ENCODE data around the gene AP5Z1.
"Not testable (repeated sequence)": the region's sequence is repeated elsewhere in the genome, so short reads cannot be mapped to it uniquely, and the experiment has no call there.

Gene AP5Z1

GRCh38 chr7:4789194-4790077 is 14.0 kb downstream of the AP5Z1 start:
- Histone ChIP-seq H3K4me3 (ENCODE audit: low read length) (no peak overlapping the region), H3K27ac (ENCODE audit: low read length) (no peak overlapping the region), H3K27me3 (ENCODE audit: control insufficient read depth, insufficient read depth, low read length) (no peaks in the 10 kb centered on the region), H3K4me1 (ENCODE audit: control insufficient read depth, insufficient read depth, low read length) (no peaks in the 10 kb centered on the region), H3K9me3 (ENCODE audit: control insufficient read depth, insufficient read depth, low read length) (no peaks in the 10 kb centered on the region), H3K36me3 (ENCODE audit: control insufficient read depth, insufficient read depth, low read length) (peaks cover 25% of the 10 kb centered on the region)
- DNase-seq (ENCODE audit: low read depth, low spot score): no peak
- WGBS (ENCODE audit: insufficient coverage, insufficient read length): no CpG with 5 or more reads among the region's 26 CpGs

- H3K9me3 ChIP-seq (ENCODE audit: control insufficient read depth, insufficient read depth, low read length): no peaks in the 10 kb centered on the region
- no peak for DNase-seq (ENCODE audit: low read depth, low spot score)
- H3K27me3 ChIP-seq (ENCODE audit: control insufficient read depth, insufficient read depth, low read length): no peaks in the 10 kb centered on the region
- H3K4me1 ChIP-seq (ENCODE audit: control insufficient read depth, insufficient read depth, low read length): no peaks in the 10 kb centered on the region
- H3K4me3 ChIP-seq (ENCODE audit: low read length): no peak overlapping the region
- peaks cover 21% of the 10 kb centered on the region for H3K36me3 ChIP-seq (ENCODE audit: control insufficient read depth, insufficient read depth, low read length)
- no peak overlapping the region for H3K27ac ChIP-seq (ENCODE audit: low read length)
- WGBS (ENCODE audit: insufficient coverage, insufficient read length): no CpG with 5 or more reads among the region's 9 CpGs
Measured at GRCh38 chr7:4790078-4790465, 14.6 kb downstream of the AP5Z1 start.

- DNase-seq (ENCODE audit: low read depth, low spot score): no peak
- WGBS (ENCODE audit: insufficient coverage, insufficient read length): no CpG with 5 or more reads among the region's 24 CpGs
- H3K9me3 ChIP-seq (ENCODE audit: control insufficient read depth, insufficient read depth, low read length): no peaks in the 10 kb centered on the region
- no peaks in the 10 kb centered on the region for H3K27me3 ChIP-seq (ENCODE audit: control insufficient read depth, insufficient read depth, low read length)
- H3K36me3 ChIP-seq (ENCODE audit: control insufficient read depth, insufficient read depth, low read length): peaks cover 17% of the 10 kb centered on the region
- no peaks in the 10 kb centered on the region for H3K4me1 ChIP-seq (ENCODE audit: control insufficient read depth, insufficient read depth, low read length)
- H3K27ac ChIP-seq (ENCODE audit: low read length): no peak overlapping the region
- no peak overlapping the region for H3K4me3 ChIP-seq (ENCODE audit: low read length)
Measured at GRCh38 chr7:4790516-4790991, 15.1 kb downstream of the AP5Z1 start.

GRCh38 chr7:4791101-4791737 is 15.8 kb downstream of the AP5Z1 start:
- DNase-seq (ENCODE audit: low read depth, low spot score): no peak
- Histone ChIP-seq H3K4me3 (ENCODE audit: low read length) (no peak overlapping the region), H3K27me3 (ENCODE audit: control insufficient read depth, insufficient read depth, low read length) (no peaks in the 10 kb centered on the region), H3K9me3 (ENCODE audit: control insufficient read depth, insufficient read depth, low read length) (no peaks in the 10 kb centered on the region), H3K4me1 (ENCODE audit: control insufficient read depth, insufficient read depth, low read length) (no peaks in the 10 kb centered on the region), H3K36me3 (ENCODE audit: control insufficient read depth, insufficient read depth, low read length) (peaks cover 13% of the 10 kb centered on the region), H3K27ac (ENCODE audit: low read length) (no peak overlapping the region)
- WGBS (ENCODE audit: insufficient coverage, insufficient read length): no CpG with 5 or more reads among the region's 25 CpGs

DNA sequence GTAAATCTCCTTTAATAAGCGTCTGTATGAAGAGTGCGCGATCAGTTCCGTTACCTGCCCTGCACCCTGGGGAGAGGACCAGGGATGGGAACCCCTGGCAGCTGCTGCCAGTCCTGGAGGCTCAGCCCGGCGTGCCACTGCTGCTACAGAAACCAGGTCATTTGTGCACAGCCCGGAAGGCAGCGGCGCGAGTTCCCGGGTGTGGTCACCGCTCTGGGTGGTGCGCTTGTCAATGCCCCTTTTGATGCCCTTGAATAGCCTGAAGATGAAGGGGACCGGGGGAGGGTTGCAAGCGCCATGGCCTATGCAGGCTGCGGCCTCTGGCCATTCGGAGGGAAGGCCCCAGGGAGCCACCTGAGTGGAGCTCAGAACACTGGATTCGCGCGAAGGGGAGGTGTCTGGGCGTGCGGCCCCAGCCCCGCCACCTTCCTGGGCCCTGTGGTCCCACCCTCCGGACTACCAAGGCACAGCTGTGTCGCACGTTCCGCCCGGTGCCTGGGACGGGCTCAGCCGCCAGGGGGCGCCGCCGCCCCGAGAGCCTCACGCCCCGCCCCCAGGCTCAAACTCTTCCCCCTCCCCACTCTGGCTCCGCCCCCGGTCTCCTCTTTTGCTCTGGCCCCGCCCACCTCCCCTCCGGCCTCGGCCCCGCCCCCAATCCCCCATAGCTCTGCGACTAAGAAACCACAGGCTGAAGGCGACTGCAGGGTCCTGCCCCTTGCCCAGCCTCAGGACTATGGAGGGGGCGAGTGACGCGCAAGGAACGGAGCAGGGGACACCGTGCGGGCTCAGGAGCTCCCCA is 16.5 kb downstream of the AP5Z1 start:
- peak; percentile 37 for DNase-seq (ENCODE audit: low read depth, low spot score)
- Histone ChIP-seq H3K4me3 (ENCODE audit: low read length) (peak overlapping the region; percentile 30; the same call in 1 of the 2 replicates), H3K36me3 (ENCODE audit: control insufficient read depth, insufficient read depth, low read length) (peaks cover 11% of the 10 kb centered on the region), H3K27me3 (ENCODE audit: control insufficient read depth, insufficient read depth, low read length) (no peaks in the 10 kb centered on the region), H3K9me3 (ENCODE audit: control insufficient read depth, insufficient read depth, low read length) (no peaks in the 10 kb centered on the region), H3K4me1 (ENCODE audit: control insufficient read depth, insufficient read depth, low read length) (no peaks in the 10 kb centered on the region), H3K27ac (ENCODE audit: low read length) (no peak overlapping the region)
- no CpG with 5 or more reads among the region's 50 CpGs for WGBS (ENCODE audit: insufficient coverage, insufficient read length)

DNA sequence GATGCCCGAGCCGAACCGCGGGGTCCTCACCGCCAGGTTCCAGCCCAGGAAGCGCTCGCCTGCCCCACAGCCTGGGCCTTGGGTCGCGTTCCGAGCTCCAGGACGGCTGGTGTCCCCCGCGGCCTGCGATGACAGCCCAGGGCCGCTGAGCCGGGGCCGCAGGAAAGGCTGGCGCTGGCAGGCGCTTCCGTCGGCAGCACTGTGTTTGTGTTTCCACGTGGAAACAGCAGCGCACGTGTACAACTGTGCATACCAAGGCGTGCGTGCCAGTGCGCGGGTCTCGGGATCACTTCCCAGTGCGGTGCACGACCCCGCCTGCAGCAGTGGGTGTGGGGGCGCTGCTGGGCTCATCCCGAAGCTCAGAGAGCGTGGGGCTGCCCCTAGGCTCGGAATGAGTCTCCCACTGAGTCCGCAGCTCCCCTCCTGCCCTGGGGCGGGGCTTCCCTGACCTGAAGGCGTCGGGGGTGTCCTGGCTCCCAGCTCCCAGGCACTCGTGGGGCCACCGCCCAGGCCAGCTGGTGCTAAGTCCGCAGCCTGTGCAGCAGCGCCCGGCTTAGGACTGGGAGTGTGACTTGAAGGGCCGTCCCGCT is 17.2 kb downstream of the AP5Z1 start:
- Histone ChIP-seq H3K9me3 (ENCODE audit: control insufficient read depth, insufficient read depth, low read length) (no peaks in the 10 kb centered on the region), H3K36me3 (ENCODE audit: control insufficient read depth, insufficient read depth, low read length) (peaks cover 8% of the 10 kb centered on the region), H3K4me3 (ENCODE audit: low read length) (peak overlapping the region; percentile 30; the same call in 1 of the 2 replicates), H3K4me1 (ENCODE audit: control insufficient read depth, insufficient read depth, low read length) (no peaks in the 10 kb centered on the region), H3K27ac (ENCODE audit: low read length) (no peak overlapping the region), H3K27me3 (ENCODE audit: control insufficient read depth, insufficient read depth, low read length) (no peaks in the 10 kb centered on the region)
- no peak for DNase-seq (ENCODE audit: low read depth, low spot score)
- no CpG with 5 or more reads among the region's 47 CpGs for WGBS (ENCODE audit: insufficient coverage, insufficient read length)

GRCh38 chr7:4793385-4793993 is 18.1 kb downstream of the AP5Z1 start:
- not testable (repeated sequence) for H3K4me3 ChIP-seq (ENCODE audit: low read length); H3K36me3 ChIP-seq (ENCODE audit: control insufficient read depth, insufficient read depth, low read length); H3K27ac ChIP-seq (ENCODE audit: low read length); DNase-seq (ENCODE audit: low read depth, low spot score); H3K27me3 ChIP-seq (ENCODE audit: control insufficient read depth, insufficient read depth, low read length); H3K4me1 ChIP-seq (ENCODE audit: control insufficient read depth, insufficient read depth, low read length); H3K9me3 ChIP-seq (ENCODE audit: control insufficient read depth, insufficient read depth, low read length)
- no CpG with 5 or more reads among the region's 30 CpGs for WGBS (ENCODE audit: insufficient coverage, insufficient read length)

- not testable (repeated sequence) for H3K9me3 ChIP-seq (ENCODE audit: control insufficient read depth, insufficient read depth, low read length); H3K36me3 ChIP-seq (ENCODE audit: control insufficient read depth, insufficient read depth, low read length)
- no CpG with 5 or more reads among the region's 14 CpGs for WGBS (ENCODE audit: insufficient coverage, insufficient read length)
Measured at GRCh38 chr7:4794171-4794570, 18.7 kb downstream of the AP5Z1 start.

DNA sequence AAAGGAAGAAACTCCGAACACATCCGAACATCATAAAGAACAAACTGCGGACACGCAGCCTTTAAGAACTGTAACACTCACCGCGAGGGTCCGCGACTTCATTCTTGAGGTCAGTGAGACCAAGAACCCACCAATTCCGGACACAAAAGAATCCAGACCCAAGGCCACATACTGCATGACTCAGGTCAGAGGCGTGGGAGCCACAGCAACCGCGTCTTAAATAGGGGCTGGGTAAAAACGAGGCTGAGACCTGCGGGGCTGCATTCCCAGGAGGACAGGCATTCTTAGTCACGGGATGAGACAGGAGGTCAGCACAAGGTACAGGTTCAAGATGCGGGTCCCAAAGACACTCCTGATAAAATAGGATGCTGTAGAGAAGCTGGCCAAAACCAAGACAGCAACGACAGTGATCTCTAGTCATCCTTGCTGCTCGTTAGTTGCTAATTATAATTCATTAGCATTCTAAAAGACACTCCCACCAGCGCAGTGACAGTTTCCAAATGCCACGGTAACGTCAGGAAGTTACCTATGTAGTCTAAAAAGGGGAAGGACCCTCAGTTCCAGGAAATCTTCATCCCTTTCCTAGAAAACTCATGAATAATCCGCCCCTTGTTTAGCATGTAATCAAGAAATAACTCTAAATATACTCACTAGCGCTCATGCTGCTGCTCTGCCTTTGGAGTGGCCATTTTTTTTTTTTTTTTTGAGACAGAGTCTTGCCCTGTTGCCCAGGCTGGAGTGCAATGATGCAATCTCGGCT is 19.3 kb downstream of the AP5Z1 start:
- DNase-seq (ENCODE audit: low read depth, low spot score): no peak
- Histone ChIP-seq H3K27ac (ENCODE audit: low read length) (no peak overlapping the region), H3K36me3 (ENCODE audit: control insufficient read depth, insufficient read depth, low read length) (peaks cover 3% of the 10 kb centered on the region; the same call in 1 of the 2 replicates), H3K4me3 (ENCODE audit: low read length) (no peak overlapping the region), H3K27me3 (ENCODE audit: control insufficient read depth, insufficient read depth, low read length) (no peaks in the 10 kb centered on the region), H3K4me1 (ENCODE audit: control insufficient read depth, insufficient read depth, low read length) (no peaks in the 10 kb centered on the region), H3K9me3 (ENCODE audit: control insufficient read depth, insufficient read depth, low read length) (no peaks in the 10 kb centered on the region)
- no CpG with 5 or more reads among the region's 24 CpGs for WGBS (ENCODE audit: insufficient coverage, insufficient read length)

More at GRCh38 chr7:4794171-4794570, 18.7 kb downstream of the AP5Z1 start:
- not testable (repeated sequence) for DNase-seq (ENCODE audit: low read depth, low spot score); H3K4me3 ChIP-seq (ENCODE audit: low read length); H3K4me1 ChIP-seq (ENCODE audit: control insufficient read depth, insufficient read depth, low read length); H3K27me3 ChIP-seq (ENCODE audit: control insufficient read depth, insufficient read depth, low read length); H3K27ac ChIP-seq (ENCODE audit: low read length)
